ENCODE measurements around the gene BICD1.

GRCh38 chr12:32171211-32171610 is 64.6 kb downstream of the BICD1 start:
- no peak for TF ChIP-seq CTCF (conservative IDR thresholded peaks at IDR 0.05; ENCODE audit: low read depth in 2 of 2)
- no peak for TF ChIP-seq EZH2 (IDR thresholded peaks at IDR 0.05; ENCODE audit: low read depth, unreplicated experiment)
- TF ChIP-seq CREB1 (CRISPR knock-in tag; IDR thresholded peaks at IDR 0.05; ENCODE audit: low read depth) = no peak
- TF ChIP-seq POLR2AphosphoS5 (IDR thresholded peaks at IDR 0.05; ENCODE audit: low read depth) = no peak
- TF ChIP-seq STAT1 (IDR thresholded peaks at IDR 0.05; ENCODE audit: unreplicated experiment) = no peak
- TF ChIP-seq JUNB (IDR thresholded peaks at IDR 0.05; ENCODE audit: unreplicated experiment) = no peak
- no peak for TF ChIP-seq EZH2phosphoT487 (IDR thresholded peaks at IDR 0.05; ENCODE audit: unreplicated experiment)
- no peak for TF ChIP-seq REST (IDR thresholded peaks at IDR 0.05; ENCODE audit: unreplicated experiment)
